ENCODE data around the gene PLEKHG2.

GRCh38 chr19:39389631-39390414 is 22.6 kb upstream of the PLEKHG2 start:
- TF ChIP-seq CREM (CRISPR knock-in tag; IDR thresholded peaks at IDR 0.05) (no peak), CTCF (IDR thresholded peaks at IDR 0.05) (no peak), ETV6 (CRISPR knock-in tag; IDR thresholded peaks at IDR 0.05) (no peak), ATF2 (CRISPR knock-in tag; IDR thresholded peaks at IDR 0.05; ENCODE audit: borderline replicate concordance, low read depth) (no peak), GTF2I (CRISPR knock-in tag; conservative IDR thresholded peaks at IDR 0.05) (no peak), ZSCAN18 (CRISPR knock-in tag; IDR thresholded peaks at IDR 0.05) (no peak), NFYB (CRISPR knock-in tag; conservative IDR thresholded peaks at IDR 0.05; ENCODE audit: low read depth) (no peak), ZNF425 (CRISPR knock-in tag; conservative IDR thresholded peaks at IDR 0.05) (no peak), FOXK1 (CRISPR knock-in tag; IDR thresholded peaks at IDR 0.05) (no peak), SP1 (CRISPR knock-in tag; conservative IDR thresholded peaks at IDR 0.05) (no peak), MXD4 (CRISPR knock-in tag; IDR thresholded peaks at IDR 0.05; ENCODE audit: borderline replicate concordance) (no peak), PREB (CRISPR knock-in tag; IDR thresholded peaks at IDR 0.05; ENCODE audit: borderline replicate concordance) (no peak), NFATC4 (CRISPR knock-in tag; IDR thresholded peaks at IDR 0.05) (no peak), ELF4 (CRISPR knock-in tag; IDR thresholded peaks at IDR 0.05; ENCODE audit: low read depth) (no peak)

Data from WTC11 (cell line).